K562 (cell line): ENCODE data around the gene TACR2. TPM values are rescaled to one million over a fixed set of nuclear protein-coding genes. Genes with fewer than 3 reads are reported as not detected.

ENCODE experiments used
- ATAC-seq: fragments of 200-7000 bp; cut with Tn5 transposase; 3 replicates; pipeline ENCODE4 v1.9.1; 2020; ENCODE audit warnings: moderate library complexity
- BruUV-seq: library from RNA; stranded (reverse); fragments of 400-500 nt; replicated peaks from 2 replicates; lab custom pipeline; 2021; lab: Mats Ljungman, UMichigan
- CTCF ChIA-PET: fragments of 300-600 bp; formaldehyde crosslinking; extraction: SDS; loops from one replicate; lab custom pipeline; 2021; ENCODE audit warnings: low intra/inter-chr PET ratio; lab: Yijun Ruan, JAX
- POLR2A ChIA-PET: fragments of 300-600, 350-650 bp; sonication (Branson Sonifier 250); formaldehyde crosslinking; extraction: SDS; loops from one replicate; lab custom pipeline; 2021; ENCODE audit warnings: antibody characterized with exemption, inconsistent platforms; lab: Yijun Ruan, JAX
- DNase-seq, 4 experiments: peaks; one replicate each; pipeline versions ENCODE4 v3.0.0 to v3.0.0-alpha.2; 2011 to 2018; ENCODE audit warnings: low spot score in 3 of 4, mixed read lengths in 3 of 4; ENCODE audit errors: extremely low read depth in 1 of 4
- FAIRE-seq: peaks from 2 replicates; lab custom pipeline; 2011; peaks lifted over from hg19 to GRCh38; lab: Jason Lieb, UNC
- H2AFZ ChIP-seq: 2 replicates; pipeline ENCODE4 v1.6.0; 2011; ENCODE audit warnings: low read depth, low read length, control low read depth, inconsistent platforms
- H3K27ac ChIP-seq: fragments of 200-600 bp; 3 replicates; pipeline ENCODE4 v1.8.0; 2011; ENCODE audit warnings: low read depth, mild to moderate bottlenecking, control low read depth, inconsistent platforms, low read length, moderate library complexity, mixed read lengths; ENCODE audit errors: extremely low read depth
- H3K27me3 ChIP-seq, 2 experiments: fragments of 300-600 bp in 1 of 2; 2 replicates in 1 of 2; 3 replicates in 1 of 2; pipeline versions ENCODE4 v1.6.0 to v1.8.0; 2011; ENCODE audit warnings: inconsistent platforms in 2 of 2, low read length in 2 of 2, mild to moderate bottlenecking in 1 of 2, mixed read lengths in 1 of 2, moderate library complexity in 1 of 2; ENCODE audit not compliant: control insufficient read depth in 2 of 2, insufficient read depth in 2 of 2
- H3K36me3 ChIP-seq: fragments of 300-600 bp; 3 replicates; pipeline ENCODE4 v1.8.0; 2011; ENCODE audit warnings: mild to moderate bottlenecking, low read length, inconsistent platforms; ENCODE audit not compliant: control insufficient read depth, insufficient read depth
- H3K4me1 ChIP-seq, 2 experiments: fragments of 200-600 bp in 1 of 2; replicated peaks in 1 of 2; 2 replicates in 1 of 2; 3 replicates in 1 of 2; pipeline versions ENCODE4 v1.5.1 to v1.8.0; 2011; ENCODE audit warnings: inconsistent platforms in 2 of 2, low read length in 2 of 2, mild to moderate bottlenecking in 1 of 2, mixed read lengths in 1 of 2, moderate library complexity in 1 of 2; ENCODE audit not compliant: control insufficient read depth in 2 of 2, insufficient read depth in 2 of 2
- H3K4me2 ChIP-seq: 2 replicates; pipeline ENCODE4 v1.6.1; 2011; ENCODE audit warnings: low read length, control low read depth, inconsistent platforms, mixed read lengths; ENCODE audit not compliant: insufficient read depth
- H3K4me3 ChIP-seq: fragments of 200-600 bp; sonication (generic), shearing (Covaris generic); 2 replicates; pipeline ENCODE4 v1.5.1; 2016; ENCODE audit warnings: control low read depth, inconsistent platforms
- H3K79me2 ChIP-seq: fragments of 200-600 bp; 3 replicates; pipeline ENCODE4 v1.8.0; 2011; ENCODE audit warnings: low read length, inconsistent platforms; ENCODE audit not compliant: control insufficient read depth, insufficient read depth
- H3K9ac ChIP-seq, 2 experiments: 2 replicates each; pipeline versions ENCODE4 v1.6.0 to v1.6.1; 2011; ENCODE audit warnings: low read depth in 2 of 2, low read length in 2 of 2, control low read depth in 1 of 2, inconsistent platforms in 1 of 2, mild to moderate bottlenecking in 1 of 2, mixed read lengths in 1 of 2; ENCODE audit not compliant: insufficient read depth in 1 of 2
- H3K9me1 ChIP-seq: one replicate; pipeline ENCODE4 v1.6.0; 2011; ENCODE audit warnings: inconsistent platforms, mild to moderate bottlenecking, low read length, moderate library complexity; ENCODE audit not compliant: control insufficient read depth, insufficient read depth
- H3K9me3 ChIP-seq: replicated peaks from 2 replicates; pipeline ENCODE4 v1.5.1; 2011; ENCODE audit warnings: low read depth, low read length, inconsistent platforms; ENCODE audit not compliant: control insufficient read depth, insufficient read depth
- H4K20me1 ChIP-seq: replicated peaks from 2 replicates; pipeline ENCODE4 v1.6.1; 2011; ENCODE audit warnings: low read length, inconsistent platforms, mixed read lengths; ENCODE audit not compliant: control insufficient read depth, insufficient read depth
- C11orf30 ChIP-seq: fragments of 450-650 bp; IDR thresholded peaks from 2 replicates; pipeline ENCODE4 v1.6.1; 2016; ENCODE audit warnings: low read depth, mild to moderate bottlenecking
- CTBP1 ChIP-seq: fragments of 450-650 bp; IDR thresholded peaks from 2 replicates; pipeline ENCODE4 v1.6.1; 2016; ENCODE audit warnings: borderline replicate concordance
- EGR1 ChIP-seq: fragments of 450-650 bp; conservative IDR thresholded peaks from 2 replicates; pipeline ENCODE4 v1.6.1; 2017; ENCODE audit warnings: mild to moderate bottlenecking
- FOXA3 ChIP-seq, 2 experiments: fragments of 450-650 bp in 1 of 2; sonication (generic) in 1 of 2; formaldehyde crosslinking; IDR thresholded peaks in 1 of 2; conservative IDR thresholded peaks in 1 of 2; 2 replicates each; pipeline versions ENCODE4 v1.4.0 to v1.8.0; 2020 to 2022; ENCODE audit warnings: mild to moderate bottlenecking in 2 of 2, missing genetic modification reagents in 1 of 2
- MAFK ChIP-seq: IDR thresholded peaks from 2 replicates; pipeline ENCODE4 v1.6.1; 2011; ENCODE audit warnings: low read length, improper control_type of control experiment
- POLR2H ChIP-seq: IDR thresholded peaks from 2 replicates; pipeline ENCODE4 v1.6.1; 2016; ENCODE audit warnings: missing genetic modification characterization, low read depth, mild to moderate bottlenecking, control low read depth, missing compliant biosample characterization, moderate library complexity
- WGBS: fragments of 100-300 bp; shearing (Covaris generic); methylation state at CpG from one replicate; pipeline ENCODE4 v1.1.6; 2016; ENCODE audit warnings: low coverage, mixed read lengths; ENCODE audit not compliant: insufficient coverage; ENCODE audit errors: missing lambda C conversion rate; 5-methylcytosine and 5-hydroxymethylcytosine counted together
- in situ Hi-C: fragments of 300-500 bp; cut with MboI; formaldehyde crosslinking; loops from 4 replicates; pipeline ENCODE4 v1.15.0; 2018; ENCODE audit warnings: inconsistent platforms, mixed read lengths
- intact Hi-C: fragments of 100-400 bp; cut with micrococcal nuclease; formaldehyde crosslinking; loops from 2 replicates; pipeline ENCODE4 v1.14.2; 2022
- polyA plus RNA-seq, 8 experiments: library from polyadenylated mRNA; depleted of rRNA in 4 of 8; stranded (reverse) in 5 of 8; unstranded in 3 of 8; fragments of >200 nt; fragmentation: Nextera tagmentation in 2 of 8; fragmentation: Illumina TruSeq in 1 of 8; extraction: Ambion mirVana in 2 of 8; extraction: Trizol in 1 of 8; gene quantifications; 2 replicates each; pipeline versions ENCODE4 v1.2.1 to v1.2.3, GENCODE V29; 2011 to 2014; ENCODE audit warnings: inconsistent platforms in 1 of 8, missing spikeins in 1 of 8
- total RNA-seq, 7 experiments: library from RNA; depleted of rRNA in 6 of 7; stranded (reverse); fragments of >200 nt in 6 of 7; fragmentation: Illumina TruSeq in 2 of 7; extraction: Trizol in 2 of 7; gene quantifications; 2 replicates each; pipeline versions ENCODE4 v1.2.1 to v1.2.3, GENCODE V29; 2011 to 2021; ENCODE audit warnings: low replicate concordance in 1 of 7
- TF ChIP-seq, protein P1 (sequence below), 2 experiments: fragments of 450-650 bp; formaldehyde crosslinking in 1 of 2; IDR thresholded peaks; 2 replicates each; pipeline versions ENCODE4 v1.4.0 to v1.6.1; 2014 to 2020; ENCODE audit warnings: mild to moderate bottlenecking in 2 of 2, borderline replicate concordance in 1 of 2, low read depth in 1 of 2
- TF ChIP-seq, protein P2 (sequence below), 2 experiments: IDR thresholded peaks in 1 of 2; conservative IDR thresholded peaks in 1 of 2; 2 replicates each; pipeline ENCODE4 v1.6.1; 2016; ENCODE audit warnings: low read depth in 2 of 2, mild to moderate bottlenecking in 1 of 2, missing compliant biosample characterization in 1 of 2, missing genetic modification characterization in 1 of 2, moderate library complexity in 1 of 2

Gene TACR2
- total and polyA plus RNA-seq, 9 of the 15 experiments (the other 6 are each of a cell fraction or from before 2014, with no cell fraction given), result not detected

DNA sequence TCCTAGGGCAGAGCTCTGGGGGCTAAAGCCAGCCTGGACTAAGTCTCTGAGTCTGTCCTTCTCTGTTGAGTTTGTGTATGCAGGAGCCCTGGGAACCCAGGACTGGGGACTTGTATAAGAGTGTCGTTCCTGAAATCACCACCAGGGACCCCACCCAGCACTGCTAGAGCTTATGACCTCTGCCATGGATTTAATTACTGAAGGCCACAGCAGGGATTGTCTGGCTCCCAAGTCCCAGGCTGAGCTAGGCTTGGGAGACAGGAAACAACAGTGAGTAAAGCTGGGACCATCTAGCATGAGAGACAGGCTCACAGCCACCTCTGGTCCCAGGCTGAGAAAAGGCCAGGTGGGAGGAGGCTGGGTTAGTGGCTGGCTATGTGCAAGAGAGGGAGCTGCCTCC is 33.1 kb upstream of the TACR2 start (continued):
- no peak for TF ChIP-seq EGR1

DNA sequence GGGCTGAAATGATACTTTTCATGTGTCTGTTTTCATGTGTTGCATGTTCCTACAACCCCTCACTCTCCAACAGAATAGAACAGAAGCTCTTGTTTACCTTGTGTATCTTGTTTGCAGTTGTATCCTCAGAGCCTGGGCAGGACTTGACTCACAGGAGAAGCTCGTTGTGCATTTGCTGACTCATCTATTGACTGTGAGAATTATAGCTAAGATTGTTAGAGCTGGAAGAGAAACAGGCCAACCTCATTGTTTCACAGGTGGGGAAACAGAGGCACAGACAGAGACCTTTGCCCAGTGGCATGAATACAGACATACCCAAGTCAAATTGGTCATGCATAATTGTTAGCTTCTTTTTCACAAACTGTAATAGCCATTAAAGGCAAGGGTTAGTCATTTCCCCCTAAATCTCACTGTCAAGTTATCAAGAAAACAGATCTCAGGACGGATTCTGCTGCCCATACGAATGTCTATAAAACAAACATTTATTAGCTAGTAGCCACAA is 30.0 kb upstream of the TACR2 start:
- WGBS, result 2% methylated on average over 3 of the region's 3 CpGs
- no peaks in the 10 kb centered on the region for H4K20me1 ChIP-seq
- no peaks in the 10 kb centered on the region for H3K9me3 ChIP-seq
- peaks cover 11 to 15% of the 10 kb centered on the region in 2 experiments for H3K4me1 ChIP-seq
- ATAC-seq, result no peak
- H3K9me1 ChIP-seq, result no peaks in the 10 kb centered on the region
- peaks cover 11% of the 10 kb centered on the region in 2 experiments; a peak in 3 of 5 replicates for H3K27me3 ChIP-seq
- BruUV-seq, result no TSS peak
- intact Hi-C loops (loop anchor here (5.0 kb wide), 1 partner anchor 41 kb away; no protein-coding TSS in a partner anchor), in situ Hi-C loops (no loop called here)
- ChIA-PET POLR2A (interaction anchor here (0.7 to 2.0 kb wide), 9 partner anchors 14 to 46 kb away, joined by 3 to 6 read pairs (median 3); no protein-coding TSS in a partner anchor), CTCF (no interaction called here)
- 0 out of 4 replicates have a peak overlapping the region, but pooled peaks of 1 of the 2 experiments have one; percentile 18 for H3K9ac ChIP-seq
- peak overlapping the region; percentile 42; the same call in 1 of the 2 replicates for H3K4me2 ChIP-seq
- DNase-seq, result peak in 2 of 4 experiments; percentile 41 to 45
- H3K4me3 ChIP-seq, result no peak overlapping the region
- peak overlapping the region; percentile 33; the same call in 1 of the 2 replicates for H2AFZ ChIP-seq
- peak; percentile 79 for FAIRE-seq
- H3K79me2 ChIP-seq, result no peaks in the 10 kb centered on the region
- H3K27ac ChIP-seq, result no peak overlapping the region
- no peaks in the 10 kb centered on the region for H3K36me3 ChIP-seq
- TF ChIP-seq, protein P1, sequence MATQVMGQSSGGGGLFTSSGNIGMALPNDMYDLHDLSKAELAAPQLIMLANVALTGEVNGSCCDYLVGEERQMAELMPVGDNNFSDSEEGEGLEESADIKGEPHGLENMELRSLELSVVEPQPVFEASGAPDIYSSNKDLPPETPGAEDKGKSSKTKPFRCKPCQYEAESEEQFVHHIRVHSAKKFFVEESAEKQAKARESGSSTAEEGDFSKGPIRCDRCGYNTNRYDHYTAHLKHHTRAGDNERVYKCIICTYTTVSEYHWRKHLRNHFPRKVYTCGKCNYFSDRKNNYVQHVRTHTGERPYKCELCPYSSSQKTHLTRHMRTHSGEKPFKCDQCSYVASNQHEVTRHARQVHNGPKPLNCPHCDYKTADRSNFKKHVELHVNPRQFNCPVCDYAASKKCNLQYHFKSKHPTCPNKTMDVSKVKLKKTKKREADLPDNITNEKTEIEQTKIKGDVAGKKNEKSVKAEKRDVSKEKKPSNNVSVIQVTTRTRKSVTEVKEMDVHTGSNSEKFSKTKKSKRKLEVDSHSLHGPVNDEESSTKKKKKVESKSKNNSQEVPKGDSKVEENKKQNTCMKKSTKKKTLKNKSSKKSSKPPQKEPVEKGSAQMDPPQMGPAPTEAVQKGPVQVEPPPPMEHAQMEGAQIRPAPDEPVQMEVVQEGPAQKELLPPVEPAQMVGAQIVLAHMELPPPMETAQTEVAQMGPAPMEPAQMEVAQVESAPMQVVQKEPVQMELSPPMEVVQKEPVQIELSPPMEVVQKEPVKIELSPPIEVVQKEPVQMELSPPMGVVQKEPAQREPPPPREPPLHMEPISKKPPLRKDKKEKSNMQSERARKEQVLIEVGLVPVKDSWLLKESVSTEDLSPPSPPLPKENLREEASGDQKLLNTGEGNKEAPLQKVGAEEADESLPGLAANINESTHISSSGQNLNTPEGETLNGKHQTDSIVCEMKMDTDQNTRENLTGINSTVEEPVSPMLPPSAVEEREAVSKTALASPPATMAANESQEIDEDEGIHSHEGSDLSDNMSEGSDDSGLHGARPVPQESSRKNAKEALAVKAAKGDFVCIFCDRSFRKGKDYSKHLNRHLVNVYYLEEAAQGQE (IDR thresholded peaks at IDR 0.05; ENCODE audit: borderline replicate concordance), result peak; percentile 12; the same call in 1 of the 2 replicates
- TF ChIP-seq, protein P1 (CRISPR knock-in tag; IDR thresholded peaks at IDR 0.05; ENCODE audit: low read depth), result no peak
- TF ChIP-seq, protein P2, sequence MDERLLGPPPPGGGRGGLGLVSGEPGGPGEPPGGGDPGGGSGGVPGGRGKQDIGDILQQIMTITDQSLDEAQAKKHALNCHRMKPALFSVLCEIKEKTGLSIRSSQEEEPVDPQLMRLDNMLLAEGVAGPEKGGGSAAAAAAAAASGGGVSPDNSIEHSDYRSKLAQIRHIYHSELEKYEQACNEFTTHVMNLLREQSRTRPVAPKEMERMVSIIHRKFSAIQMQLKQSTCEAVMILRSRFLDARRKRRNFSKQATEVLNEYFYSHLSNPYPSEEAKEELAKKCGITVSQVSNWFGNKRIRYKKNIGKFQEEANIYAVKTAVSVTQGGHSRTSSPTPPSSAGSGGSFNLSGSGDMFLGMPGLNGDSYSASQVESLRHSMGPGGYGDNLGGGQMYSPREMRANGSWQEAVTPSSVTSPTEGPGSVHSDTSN (CRISPR knock-in tag; IDR thresholded peaks at IDR 0.05; ENCODE audit: low read depth), result no peak
- TF ChIP-seq, protein P2 (tag; conservative IDR thresholded peaks at IDR 0.05; ENCODE audit: low read depth), result peak; percentile 64
- peak; percentile 97 to 98 for TF ChIP-seq FOXA3 (CRISPR knock-in tag; conservative IDR thresholded peaks at IDR 0.05 in 1 of 2, IDR thresholded peaks at IDR 0.05 in 1 of 2)
- TF ChIP-seq MAFK, result peak; percentile 97
- peak; percentile 64; the same call in 1 of the 2 replicates for TF ChIP-seq CTBP1
- no peak for TF ChIP-seq POLR2H (tag)
- peak; percentile 99 for TF ChIP-seq C11orf30
